Islet of Langerhans (tissue), 1 donor: Measurements from ENCODE around the gene MEFV.
"Not testable (repeated sequence)": the region's sequence is repeated elsewhere in the genome, so short reads cannot be mapped to it uniquely, and the experiment has no call there.

ENCODE experiments used
- FAIRE-seq: peaks from one replicate; lab custom pipeline; 2011; peaks lifted over from hg19 to GRCh38; lab: Jason Lieb, UNC

The MEFV gene

GRCh38 chr16:3215601-3216262 lies 40.7 kb downstream of the MEFV start:
- FAIRE-seq: no peak

- FAIRE-seq: no peak
Measured at GRCh38 chr16:3214904-3215600, 41.4 kb downstream of the MEFV start.

- no peak for FAIRE-seq
Measured at GRCh38 chr16:3212567-3212966, 43.9 kb downstream of the MEFV start.

- FAIRE-seq: no peak
Measured at GRCh38 chr16:3212006-3212405, 44.4 kb downstream of the MEFV start.

- FAIRE-seq: no peak
Measured at GRCh38 chr16:3207086-3207953, 49.1 kb downstream of the MEFV start.

GRCh38 chr16:3205939-3206338 lies 50.5 kb downstream of the MEFV start:
- not testable (repeated sequence) for FAIRE-seq

GRCh38 chr16:3202903-3203539 lies 53.4 kb downstream of the MEFV start:
- FAIRE-seq: no peak

GRCh38 chr16:3198334-3199072 lies 57.9 kb downstream of the MEFV start:
- no peak for FAIRE-seq

- not testable (repeated sequence) for FAIRE-seq
Measured at GRCh38 chr16:3197694-3198333, 58.6 kb downstream of the MEFV start.

- no peak for FAIRE-seq
Measured at GRCh38 chr16:3195975-3196374, 60.5 kb downstream of the MEFV start.

- no peak for FAIRE-seq
Measured at GRCh38 chr16:3194792-3195191, 61.6 kb downstream of the MEFV start.

GRCh38 chr16:3193221-3194212 lies 62.9 kb downstream of the MEFV start:
- no peak for FAIRE-seq

- no peak for FAIRE-seq
Measured at GRCh38 chr16:3192476-3193019, 63.9 kb downstream of the MEFV start.
